Measurements from ENCODE around the gene CHCHD6. TPM values are rescaled to one million over a fixed set of nuclear protein-coding genes. Genes with fewer than 3 reads are reported as not detected.

The CHCHD6 gene
- total RNA-seq, 2 donors from 2014 or later = 23.6 to 34.4 TPM

DNA sequence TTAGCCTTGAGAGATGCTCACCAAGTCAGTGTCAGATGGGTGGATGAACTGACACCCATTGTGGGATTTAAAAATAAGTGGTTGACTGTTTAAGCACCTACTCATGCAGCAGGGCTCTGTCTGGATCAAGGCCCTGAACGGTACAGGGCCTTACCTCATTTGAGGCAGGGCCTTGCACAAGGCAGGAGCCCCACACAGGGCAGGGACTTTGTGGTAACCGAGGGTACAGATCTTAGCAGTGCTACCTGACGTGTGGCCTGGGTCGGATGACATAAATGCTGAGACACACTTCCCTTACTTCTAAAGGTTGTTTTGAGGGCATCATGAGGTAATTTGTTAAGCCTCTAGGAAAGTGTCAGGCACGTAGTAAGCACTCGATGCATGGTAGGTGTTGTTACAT lies 219.4 kb downstream of the CHCHD6 start:
- Histone ChIP-seq H3K27me3 (ENCODE audit: control insufficient read depth, insufficient read depth, low read length, poor library complexity, severe bottlenecking) (no peaks in the 10 kb centered on the region), H3K4me3 (ENCODE audit: low read length) (no peak overlapping the region), H3K9me3 (ENCODE audit: control insufficient read depth, low read length) (peaks cover 22% of the 10 kb centered on the region), H3K36me3 (ENCODE audit: control insufficient read depth, insufficient read depth, low read length) (peaks cover under 1% of the 10 kb centered on the region), H3K9ac (ENCODE audit: extremely low read depth, low read length, poor library complexity, severe bottlenecking) (no peak overlapping the region), H3K4me1 (ENCODE audit: control insufficient read depth, insufficient read depth, low read length) (peaks cover 16% of the 10 kb centered on the region), H3K27ac (ENCODE audit: low read depth, low read length) (no peak overlapping the region)
- TF ChIP-seq, protein P1, sequence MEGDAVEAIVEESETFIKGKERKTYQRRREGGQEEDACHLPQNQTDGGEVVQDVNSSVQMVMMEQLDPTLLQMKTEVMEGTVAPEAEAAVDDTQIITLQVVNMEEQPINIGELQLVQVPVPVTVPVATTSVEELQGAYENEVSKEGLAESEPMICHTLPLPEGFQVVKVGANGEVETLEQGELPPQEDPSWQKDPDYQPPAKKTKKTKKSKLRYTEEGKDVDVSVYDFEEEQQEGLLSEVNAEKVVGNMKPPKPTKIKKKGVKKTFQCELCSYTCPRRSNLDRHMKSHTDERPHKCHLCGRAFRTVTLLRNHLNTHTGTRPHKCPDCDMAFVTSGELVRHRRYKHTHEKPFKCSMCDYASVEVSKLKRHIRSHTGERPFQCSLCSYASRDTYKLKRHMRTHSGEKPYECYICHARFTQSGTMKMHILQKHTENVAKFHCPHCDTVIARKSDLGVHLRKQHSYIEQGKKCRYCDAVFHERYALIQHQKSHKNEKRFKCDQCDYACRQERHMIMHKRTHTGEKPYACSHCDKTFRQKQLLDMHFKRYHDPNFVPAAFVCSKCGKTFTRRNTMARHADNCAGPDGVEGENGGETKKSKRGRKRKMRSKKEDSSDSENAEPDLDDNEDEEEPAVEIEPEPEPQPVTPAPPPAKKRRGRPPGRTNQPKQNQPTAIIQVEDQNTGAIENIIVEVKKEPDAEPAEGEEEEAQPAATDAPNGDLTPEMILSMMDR (conservative IDR thresholded peaks at IDR 0.05) = no peak
- Mint-ChIP-seq H3K27me3 (ENCODE audit: insufficient read depth) (no peaks in the 10 kb centered on the region), H3K9me3 (peaks cover 18% of the 10 kb centered on the region), H3K36me3 (ENCODE audit: low read depth) (peaks cover 14% of the 10 kb centered on the region), H3K4me1 (peaks cover 27% of the 10 kb centered on the region), H3K27ac (no peak overlapping the region), H3K4me3 (no peak overlapping the region)
- 93 to 100% methylated on average over 4 to 6 of the region's 6 CpGs for WGBS, 2 experiments (ENCODE audit: insufficient coverage in 1 of 2, insufficient read length in 1 of 2)
- no peak for DNase-seq

DNA sequence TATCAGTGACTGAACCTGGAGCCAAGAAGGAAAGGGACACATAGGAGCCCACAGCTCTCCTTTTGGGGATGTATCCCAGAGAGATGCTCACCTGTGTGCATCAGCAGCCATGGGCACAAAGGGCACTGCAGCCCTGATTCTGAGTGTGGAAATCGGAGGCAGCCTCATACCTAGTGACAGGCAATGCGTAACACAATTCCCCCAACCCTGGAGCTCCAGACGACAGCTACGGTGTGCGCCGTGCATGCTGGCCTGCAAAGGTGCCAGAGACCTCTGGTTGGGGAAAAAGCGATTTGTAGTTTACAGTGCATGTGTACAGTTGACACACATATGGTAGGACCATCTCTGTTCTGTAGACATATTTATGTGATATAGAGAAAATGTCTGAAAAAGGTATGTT lies 219.9 kb downstream of the CHCHD6 start:
- Histone ChIP-seq H3K4me3 (ENCODE audit: low read length) (no peak overlapping the region), H3K27ac (ENCODE audit: low read depth, low read length) (no peak overlapping the region), H3K36me3 (ENCODE audit: control insufficient read depth, insufficient read depth, low read length) (no peaks in the 10 kb centered on the region), H3K9ac (ENCODE audit: extremely low read depth, low read length, poor library complexity, severe bottlenecking) (no peak overlapping the region), H3K4me1 (ENCODE audit: control insufficient read depth, insufficient read depth, low read length) (peaks cover 17% of the 10 kb centered on the region), H3K9me3 (ENCODE audit: control insufficient read depth, low read length) (peaks cover 18% of the 10 kb centered on the region), H3K27me3 (ENCODE audit: control insufficient read depth, insufficient read depth, low read length, poor library complexity, severe bottlenecking) (no peaks in the 10 kb centered on the region)
- H3K27ac Mint-ChIP-seq = no peak overlapping the region
- H3K4me3 Mint-ChIP-seq = no peak overlapping the region
- DNase-seq = no peak
- peaks cover 27% of the 10 kb centered on the region for H3K4me1 Mint-ChIP-seq
- 93 to 100% methylated on average over 4 to 7 of the region's 7 CpGs for WGBS, 2 experiments (ENCODE audit: insufficient coverage in 1 of 2, insufficient read length in 1 of 2)
- peaks cover 12% of the 10 kb centered on the region for H3K36me3 Mint-ChIP-seq (ENCODE audit: low read depth)
- no peaks in the 10 kb centered on the region for H3K27me3 Mint-ChIP-seq (ENCODE audit: insufficient read depth)
- TF ChIP-seq, protein P1 (conservative IDR thresholded peaks at IDR 0.05) = no peak
- peaks cover 15% of the 10 kb centered on the region for H3K9me3 Mint-ChIP-seq

DNA sequence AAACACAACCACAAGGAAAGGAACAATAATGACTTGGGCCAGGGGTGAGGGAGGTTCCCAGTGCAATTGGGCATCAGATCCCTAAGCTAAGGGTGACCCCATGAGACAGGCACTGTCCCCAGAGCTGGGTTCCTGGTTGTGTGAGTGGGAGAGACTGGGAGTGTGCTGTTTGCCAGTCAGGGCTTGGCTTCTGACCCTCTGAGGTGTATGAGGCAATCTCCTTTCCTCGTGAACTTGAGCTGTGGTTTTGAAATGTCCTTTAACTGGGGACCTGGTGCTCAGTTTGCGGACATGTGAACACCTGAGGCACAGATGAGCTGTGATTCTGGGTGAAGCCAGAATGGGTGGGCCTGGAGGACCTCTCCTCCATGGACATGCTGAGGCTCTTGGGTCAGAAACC lies 220.4 kb downstream of the CHCHD6 start:
- Mint-ChIP-seq H3K36me3 (ENCODE audit: low read depth) (peaks cover 12% of the 10 kb centered on the region), H3K27ac (no peak overlapping the region), H3K27me3 (ENCODE audit: insufficient read depth) (no peaks in the 10 kb centered on the region), H3K4me1 (peaks cover 27% of the 10 kb centered on the region), H3K9me3 (peaks cover 14% of the 10 kb centered on the region), H3K4me3 (no peak overlapping the region)
- H3K9ac ChIP-seq (ENCODE audit: extremely low read depth, low read length, poor library complexity, severe bottlenecking) = no peak overlapping the region
- 89 to 97% methylated on average over 2 of the region's 2 CpGs for WGBS, 2 experiments (ENCODE audit: insufficient coverage in 1 of 2, insufficient read length in 1 of 2)
- H3K4me1 ChIP-seq (ENCODE audit: control insufficient read depth, insufficient read depth, low read length) = peaks cover 19% of the 10 kb centered on the region
- no peak overlapping the region for H3K27ac ChIP-seq (ENCODE audit: low read depth, low read length)
- peaks cover 12% of the 10 kb centered on the region for H3K9me3 ChIP-seq (ENCODE audit: control insufficient read depth, low read length)
- H3K4me3 ChIP-seq (ENCODE audit: low read length) = no peak overlapping the region
- no peaks in the 10 kb centered on the region for H3K36me3 ChIP-seq (ENCODE audit: control insufficient read depth, insufficient read depth, low read length)
- H3K27me3 ChIP-seq (ENCODE audit: control insufficient read depth, insufficient read depth, low read length, poor library complexity, severe bottlenecking) = no peaks in the 10 kb centered on the region
- no peak for DNase-seq
- TF ChIP-seq, protein P1 (conservative IDR thresholded peaks at IDR 0.05) = no peak
